Measurements from ENCODE around the gene MUC5AC.

Gene MUC5AC

GRCh38 chr11:1227551-1228100, 69.9 kb downstream of the MUC5AC start:
- no peak for DNase-seq (ENCODE audit: low read depth, low spot score)
- in situ Hi-C loops (cut with HindIII; ENCODE audit: low sequenced_read_pairs) = no loop called here
- TF ChIP-seq, protein P1, sequence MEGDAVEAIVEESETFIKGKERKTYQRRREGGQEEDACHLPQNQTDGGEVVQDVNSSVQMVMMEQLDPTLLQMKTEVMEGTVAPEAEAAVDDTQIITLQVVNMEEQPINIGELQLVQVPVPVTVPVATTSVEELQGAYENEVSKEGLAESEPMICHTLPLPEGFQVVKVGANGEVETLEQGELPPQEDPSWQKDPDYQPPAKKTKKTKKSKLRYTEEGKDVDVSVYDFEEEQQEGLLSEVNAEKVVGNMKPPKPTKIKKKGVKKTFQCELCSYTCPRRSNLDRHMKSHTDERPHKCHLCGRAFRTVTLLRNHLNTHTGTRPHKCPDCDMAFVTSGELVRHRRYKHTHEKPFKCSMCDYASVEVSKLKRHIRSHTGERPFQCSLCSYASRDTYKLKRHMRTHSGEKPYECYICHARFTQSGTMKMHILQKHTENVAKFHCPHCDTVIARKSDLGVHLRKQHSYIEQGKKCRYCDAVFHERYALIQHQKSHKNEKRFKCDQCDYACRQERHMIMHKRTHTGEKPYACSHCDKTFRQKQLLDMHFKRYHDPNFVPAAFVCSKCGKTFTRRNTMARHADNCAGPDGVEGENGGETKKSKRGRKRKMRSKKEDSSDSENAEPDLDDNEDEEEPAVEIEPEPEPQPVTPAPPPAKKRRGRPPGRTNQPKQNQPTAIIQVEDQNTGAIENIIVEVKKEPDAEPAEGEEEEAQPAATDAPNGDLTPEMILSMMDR (IDR thresholded peaks at IDR 0.05; ENCODE audit: low read depth, low read length) = no peak
- H3K4me3 ChIP-seq (ENCODE audit: low read depth, low read length) = no peak overlapping the region

- DNase-seq (ENCODE audit: low read depth, low spot score) = no peak
- TF ChIP-seq, protein P1 (IDR thresholded peaks at IDR 0.05; ENCODE audit: low read depth, low read length) = no peak
- no peak overlapping the region for H3K4me3 ChIP-seq (ENCODE audit: low read depth, low read length)
- in situ Hi-C loops (cut with HindIII; ENCODE audit: low sequenced_read_pairs) = no loop called here
These were observed 70.5 kb downstream of the MUC5AC start for GRCh38 chr11:1228101-1228821.

GRCh38 chr11:1228921-1229451, 71.2 kb downstream of the MUC5AC start:
- H3K4me3 ChIP-seq (ENCODE audit: low read depth, low read length) = no peak overlapping the region
- in situ Hi-C loops (cut with HindIII; ENCODE audit: low sequenced_read_pairs) = no loop called here
- TF ChIP-seq, protein P1 (IDR thresholded peaks at IDR 0.05; ENCODE audit: low read depth, low read length) = no peak
- DNase-seq (ENCODE audit: low read depth, low spot score) = no peak

GRCh38 chr11:1229471-1230120, 71.8 kb downstream of the MUC5AC start:
- H3K4me3 ChIP-seq (ENCODE audit: low read depth, low read length) = no peak overlapping the region
- TF ChIP-seq, protein P1 (IDR thresholded peaks at IDR 0.05; ENCODE audit: low read depth, low read length) = no peak
- DNase-seq (ENCODE audit: low read depth, low spot score) = no peak
- in situ Hi-C loops (cut with HindIII; ENCODE audit: low sequenced_read_pairs) = no loop called here

DNA sequence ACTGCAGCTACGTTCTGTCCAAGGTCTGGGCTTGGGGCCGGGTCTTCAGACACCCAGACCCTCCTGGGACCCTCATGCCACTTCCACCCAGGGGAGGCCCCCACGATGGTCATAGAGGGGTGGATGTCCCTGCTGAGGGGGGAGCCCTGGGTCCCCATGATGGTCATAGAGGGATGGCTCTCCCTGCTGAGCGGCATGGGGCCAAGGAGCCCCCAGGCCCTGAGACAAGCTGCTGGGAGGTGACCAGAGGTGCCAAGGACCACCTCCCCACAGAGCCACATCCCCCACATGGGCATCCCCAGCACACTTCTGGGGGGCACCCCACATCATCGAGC, 72.3 kb downstream of the MUC5AC start:
- H3K4me3 ChIP-seq (ENCODE audit: low read depth, low read length) = no peak overlapping the region
- TF ChIP-seq, protein P1 (IDR thresholded peaks at IDR 0.05; ENCODE audit: low read depth, low read length) = no peak
- no peak for DNase-seq (ENCODE audit: low read depth, low spot score)
- in situ Hi-C loops (cut with HindIII; ENCODE audit: low sequenced_read_pairs) = no loop called here

- no peak for DNase-seq (ENCODE audit: low read depth, low spot score)
- in situ Hi-C loops (cut with HindIII; ENCODE audit: low sequenced_read_pairs) = no loop called here
- TF ChIP-seq, protein P1 (IDR thresholded peaks at IDR 0.05; ENCODE audit: low read depth, low read length) = no peak
- no peak overlapping the region for H3K4me3 ChIP-seq (ENCODE audit: low read depth, low read length)
These were observed 73.0 kb downstream of the MUC5AC start for GRCh38 chr11:1230456-1231395.

All from astrocyte of the spinal cord (primary cell).